ENCODE measurements around the gene SYT11.
"Not testable (repeated sequence)": the region's sequence is repeated elsewhere in the genome, so short reads cannot be mapped to it uniquely, and the experiment has no call there.

Gene SYT11

GRCh38 chr1:155899683-155900082 lies 40.3 kb downstream of the SYT11 start:
- no peak for DNase-seq (ENCODE audit: low read depth)

GRCh38 chr1:155900161-155900560 lies 40.8 kb downstream of the SYT11 start:
- DNase-seq (ENCODE audit: low read depth): no peak

- DNase-seq (ENCODE audit: low read depth): no peak
Observed at GRCh38 chr1:155904261-155904660, 44.9 kb downstream of the SYT11 start.

GRCh38 chr1:155909894-155910293 lies 50.5 kb downstream of the SYT11 start:
- DNase-seq (ENCODE audit: low read depth): no peak

- no peak for DNase-seq (ENCODE audit: low read depth)
Observed at GRCh38 chr1:155910621-155911121, 51.3 kb downstream of the SYT11 start.

GRCh38 chr1:155911156-155912055 lies 52.0 kb downstream of the SYT11 start, which contains the start of gene RIT1:
RIT1 (minus strand) TSS chr1:155911349; CDS start chr1:155910761, 588 bp downstream.
- DNase-seq (ENCODE audit: low read depth): peak; percentile 75

GRCh38 chr1:155912056-155912536 lies 52.7 kb downstream of the SYT11 start:
- no peak for DNase-seq (ENCODE audit: low read depth)

GRCh38 chr1:155913969-155914757 lies 54.8 kb downstream of the SYT11 start:
- no peak for DNase-seq (ENCODE audit: low read depth)

- no peak for DNase-seq (ENCODE audit: low read depth)
Observed at GRCh38 chr1:155918660-155919059, 59.3 kb downstream of the SYT11 start.

- DNase-seq (ENCODE audit: low read depth): no peak
Observed at GRCh38 chr1:155919801-155920200, 60.4 kb downstream of the SYT11 start.

GRCh38 chr1:155920717-155921116 lies 61.4 kb downstream of the SYT11 start:
- DNase-seq (ENCODE audit: low read depth): no peak

GRCh38 chr1:155925506-155925905 lies 66.1 kb downstream of the SYT11 start:
- DNase-seq (ENCODE audit: low read depth): no peak

GRCh38 chr1:155929057-155929456 lies 69.7 kb downstream of the SYT11 start:
- DNase-seq (ENCODE audit: low read depth): no peak

GRCh38 chr1:155930725-155931124 lies 71.4 kb downstream of the SYT11 start:
- DNase-seq (ENCODE audit: low read depth): not testable (repeated sequence)

GRCh38 chr1:155931332-155932038 lies 72.1 kb downstream of the SYT11 start:
- DNase-seq (ENCODE audit: low read depth): no peak

- DNase-seq (ENCODE audit: low read depth): no peak
Observed at GRCh38 chr1:155932081-155932480, 72.7 kb downstream of the SYT11 start.

GRCh38 chr1:155932487-155932886 lies 73.1 kb downstream of the SYT11 start:
- DNase-seq (ENCODE audit: low read depth): no peak

GRCh38 chr1:155933591-155934096 lies 74.3 kb downstream of the SYT11 start:
- DNase-seq (ENCODE audit: low read depth): no peak

GRCh38 chr1:155934097-155934935 lies 74.9 kb downstream of the SYT11 start, which contains the start of gene KHDC4:
KHDC4 (minus strand) TSS chr1:155934413; CDS start chr1:155934373, 40 bp downstream.
- DNase-seq (ENCODE audit: low read depth): peak; percentile 91
